Panc1 (cell line): ENCODE measurements around the gene ECM1. TPM values are rescaled to one million over a fixed set of nuclear protein-coding genes. Genes with fewer than 3 reads are reported as not detected.

Experiments used
- ATAC-seq: fragments of 200-7000 bp; cut with Tn5 transposase; 2 replicates; pipeline ENCODE4 v1.9.1; 2020; ENCODE audit warnings: mild to moderate bottlenecking, moderate library complexity
- BruUV-seq: library from RNA; stranded (reverse); fragments of 400-500 nt; replicated peaks from 2 replicates; lab custom pipeline; 2021; lab: Mats Ljungman, UMichigan
- CTCF ChIA-PET: fragments of 300-600 bp; sonication (Branson Sonifier 250); formaldehyde crosslinking; loops from one replicate; lab custom pipeline; 2022; ENCODE audit warnings: antibody characterized with exemption; lab: Charles Lee
- POLR2A ChIA-PET: fragments of 300-600 bp; sonication (Branson Sonifier 250); formaldehyde crosslinking; loops from one replicate; lab custom pipeline; 2022; ENCODE audit warnings: antibody characterized with exemption; lab: Charles Lee
- DNase-seq: peaks from one replicate; pipeline ENCODE4 v3.0.0-alpha.2; 2010; ENCODE audit warnings: low read depth, low spot score
- H3K27ac ChIP-seq: 2 replicates; pipeline ENCODE4 v1.5.1; 2011; ENCODE audit warnings: mild to moderate bottlenecking, low read length, inconsistent platforms
- H3K27me3 ChIP-seq: fragments of 200-500 bp; sonication (Bioruptor generic); 2 replicates; pipeline ENCODE4 v1.6.0; 2014; ENCODE audit warnings: low read length, inconsistent platforms; ENCODE audit not compliant: control insufficient read depth, insufficient read depth
- H3K36me3 ChIP-seq: fragments of 200-500 bp; sonication (Bioruptor generic); 2 replicates; pipeline ENCODE4 v1.5.1; 2014; ENCODE audit warnings: inconsistent platforms, mild to moderate bottlenecking, low read length, moderate library complexity; ENCODE audit not compliant: control insufficient read depth, insufficient read depth
- H3K4me1 ChIP-seq: 2 replicates; pipeline ENCODE4 v1.5.1; 2011; ENCODE audit warnings: inconsistent platforms, mild to moderate bottlenecking, low read length, moderate library complexity; ENCODE audit not compliant: control insufficient read depth, insufficient read depth
- H3K4me3 ChIP-seq, 2 experiments: 2 replicates each; pipeline ENCODE4 v1.5.1; 2011 to 2012; ENCODE audit warnings: low read depth in 2 of 2, low read length in 2 of 2, mild to moderate bottlenecking in 2 of 2, inconsistent platforms in 1 of 2, moderate library complexity in 1 of 2
- H3K9me3 ChIP-seq: fragments of 200-500 bp; sonication (Bioruptor generic); 2 replicates; pipeline ENCODE4 v1.5.1; 2014; ENCODE audit warnings: low read depth, mild to moderate bottlenecking, inconsistent platforms, low read length, moderate library complexity; ENCODE audit not compliant: control insufficient read depth, insufficient read depth
- CTCF ChIP-seq: fragments of 450-650 bp; IDR thresholded peaks from 2 replicates; pipeline ENCODE4 v1.5.1; 2017; ENCODE audit warnings: mild to moderate bottlenecking
- POLR2AphosphoS5 ChIP-seq: IDR thresholded peaks from 2 replicates; pipeline ENCODE4 v1.6.1; 2012; ENCODE audit warnings: mild to moderate bottlenecking, low read depth, low read length, moderate library complexity
- SIN3A ChIP-seq: IDR thresholded peaks from 2 replicates; pipeline ENCODE4 v1.6.1; 2012; ENCODE audit warnings: low read depth, mild to moderate bottlenecking, low read length, moderate library complexity, borderline replicate concordance; ENCODE audit not compliant: insufficient read depth
- TCF7L2 ChIP-seq: IDR thresholded peaks from 2 replicates; pipeline ENCODE4 v1.6.1; 2011; ENCODE audit warnings: mild to moderate bottlenecking, low read depth, low read length, inconsistent platforms
- in situ Hi-C: cut with HindIII; loops from 2 replicates; pipeline ENCODE4 v1.10.0; 2016; ENCODE audit warnings: low sequenced_read_pairs, low pct_unique_long_range_greater_than_20kb
- intact Hi-C: fragments of 100-400 bp; cut with micrococcal nuclease; formaldehyde crosslinking; loops from one replicate; pipeline ENCODE4 v1.10.0; 2022; ENCODE audit not compliant: unreplicated experiment
- total RNA-seq: library from RNA; stranded (reverse); gene quantifications from one replicate; pipeline ENCODE4 v1.2.1, GENCODE V29; 2021; ENCODE audit not compliant: unreplicated experiment
- TF ChIP-seq, protein P1 (sequence below), 2 experiments: IDR thresholded peaks; 2 replicates each; pipeline ENCODE4 v1.6.1; 2011 to 2012; ENCODE audit warnings: low read depth in 2 of 2, control low read depth in 1 of 2, low read length in 1 of 2, mild to moderate bottlenecking in 1 of 2, moderate library complexity in 1 of 2; ENCODE audit not compliant: insufficient read depth in 1 of 2

The ECM1 gene
- total RNA-seq, 1 experiment from 2014 or later: 2.2 TPM

DNA sequence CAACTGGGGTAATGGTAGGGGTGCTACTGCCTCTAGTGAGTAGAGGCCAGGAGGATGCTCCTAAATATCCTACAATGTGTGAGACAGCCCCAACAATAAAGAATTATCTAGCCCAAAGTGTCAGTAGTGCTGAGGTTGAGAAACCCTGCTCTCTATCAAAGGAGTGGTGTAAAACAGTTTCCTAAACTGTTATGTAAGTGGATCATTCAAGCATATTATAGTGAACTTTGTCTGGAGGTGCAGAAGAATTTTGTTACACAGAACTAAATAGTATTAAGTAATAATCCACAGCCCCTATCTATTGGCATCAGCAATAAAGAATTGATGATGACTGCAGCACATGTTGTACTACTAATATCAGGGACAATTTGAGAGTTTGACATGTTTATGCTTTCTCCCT lies 40.9 kb upstream of the ECM1 start:
- BruUV-seq: no TSS peak
- H3K9me3 ChIP-seq: no peaks in the 10 kb centered on the region
- no peak overlapping the region for H3K27ac ChIP-seq
- TF ChIP-seq CTCF (no peak), POLR2AphosphoS5 (no peak), TCF7L2 (no peak), SIN3A (no peak)
- TF ChIP-seq, protein P1, sequence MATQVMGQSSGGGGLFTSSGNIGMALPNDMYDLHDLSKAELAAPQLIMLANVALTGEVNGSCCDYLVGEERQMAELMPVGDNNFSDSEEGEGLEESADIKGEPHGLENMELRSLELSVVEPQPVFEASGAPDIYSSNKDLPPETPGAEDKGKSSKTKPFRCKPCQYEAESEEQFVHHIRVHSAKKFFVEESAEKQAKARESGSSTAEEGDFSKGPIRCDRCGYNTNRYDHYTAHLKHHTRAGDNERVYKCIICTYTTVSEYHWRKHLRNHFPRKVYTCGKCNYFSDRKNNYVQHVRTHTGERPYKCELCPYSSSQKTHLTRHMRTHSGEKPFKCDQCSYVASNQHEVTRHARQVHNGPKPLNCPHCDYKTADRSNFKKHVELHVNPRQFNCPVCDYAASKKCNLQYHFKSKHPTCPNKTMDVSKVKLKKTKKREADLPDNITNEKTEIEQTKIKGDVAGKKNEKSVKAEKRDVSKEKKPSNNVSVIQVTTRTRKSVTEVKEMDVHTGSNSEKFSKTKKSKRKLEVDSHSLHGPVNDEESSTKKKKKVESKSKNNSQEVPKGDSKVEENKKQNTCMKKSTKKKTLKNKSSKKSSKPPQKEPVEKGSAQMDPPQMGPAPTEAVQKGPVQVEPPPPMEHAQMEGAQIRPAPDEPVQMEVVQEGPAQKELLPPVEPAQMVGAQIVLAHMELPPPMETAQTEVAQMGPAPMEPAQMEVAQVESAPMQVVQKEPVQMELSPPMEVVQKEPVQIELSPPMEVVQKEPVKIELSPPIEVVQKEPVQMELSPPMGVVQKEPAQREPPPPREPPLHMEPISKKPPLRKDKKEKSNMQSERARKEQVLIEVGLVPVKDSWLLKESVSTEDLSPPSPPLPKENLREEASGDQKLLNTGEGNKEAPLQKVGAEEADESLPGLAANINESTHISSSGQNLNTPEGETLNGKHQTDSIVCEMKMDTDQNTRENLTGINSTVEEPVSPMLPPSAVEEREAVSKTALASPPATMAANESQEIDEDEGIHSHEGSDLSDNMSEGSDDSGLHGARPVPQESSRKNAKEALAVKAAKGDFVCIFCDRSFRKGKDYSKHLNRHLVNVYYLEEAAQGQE (IDR thresholded peaks at IDR 0.05; ENCODE audit: insufficient read depth in 1 of 2, low read depth in 2 of 2, low read length in 1 of 2): no peak
- DNase-seq (no peak), ATAC-seq (no peak)
- intact Hi-C loops: no loop called here
- in situ Hi-C loops: no loop called here
- H3K27me3 ChIP-seq: no peaks in the 10 kb centered on the region
- POLR2A ChIA-PET: no interaction called here
- CTCF ChIA-PET: no interaction called here
- H3K4me1 ChIP-seq: no peaks in the 10 kb centered on the region
- peaks cover 6% of the 10 kb centered on the region for H3K36me3 ChIP-seq
- no peak overlapping the region for H3K4me3 ChIP-seq

DNA sequence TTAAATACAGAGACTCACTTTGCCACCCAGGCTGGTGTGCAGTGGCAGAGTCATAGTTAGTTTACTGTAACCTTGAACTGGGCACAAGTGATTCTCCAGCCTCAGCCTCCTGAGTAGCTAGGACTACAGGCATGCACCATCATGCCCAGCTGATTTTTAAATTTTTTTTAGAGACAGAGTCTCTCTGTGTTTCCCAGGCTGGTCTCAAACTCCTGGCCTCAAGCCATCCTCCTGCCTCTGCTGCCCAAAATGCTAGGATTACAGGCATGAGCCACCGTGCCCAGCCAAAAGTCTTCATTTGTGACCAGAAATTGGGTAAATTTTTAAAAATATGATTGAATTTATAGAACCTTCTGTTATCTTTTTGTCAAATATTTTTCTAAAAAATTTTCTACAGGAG lies 38.6 kb upstream of the ECM1 start:
- ATAC-seq (no peak), DNase-seq (no peak)
- in situ Hi-C loops (no loop called here), intact Hi-C loops (no loop called here)
- no peak overlapping the region for H3K27ac ChIP-seq
- POLR2A ChIA-PET: no interaction called here
- no peaks in the 10 kb centered on the region for H3K27me3 ChIP-seq
- BruUV-seq: no TSS peak
- CTCF ChIA-PET: no interaction called here
- H3K36me3 ChIP-seq: peaks cover 6% of the 10 kb centered on the region
- H3K4me1 ChIP-seq: no peaks in the 10 kb centered on the region
- H3K9me3 ChIP-seq: no peaks in the 10 kb centered on the region
- H3K4me3 ChIP-seq: no peak overlapping the region
- TF ChIP-seq, protein P1 (IDR thresholded peaks at IDR 0.05; ENCODE audit: insufficient read depth in 1 of 2, low read depth in 2 of 2, low read length in 1 of 2): no peak
- TF ChIP-seq CTCF (no peak), TCF7L2 (no peak), POLR2AphosphoS5 (no peak), SIN3A (no peak)
